Erythroblast (primary cell): Measurements from ENCODE around the gene HTR7.

Experiments
- GATA1 ChIP-seq: IDR thresholded peaks from 2 replicates; pipeline ENCODE4 v1.6.1; 2011; ENCODE audit warnings: low read depth, mild to moderate bottlenecking, control low read depth, low read length, moderate library complexity
- POLR2A ChIP-seq: IDR thresholded peaks from 2 replicates; pipeline ENCODE4 v1.6.1; 2011; ENCODE audit warnings: mild to moderate bottlenecking, low read length

DNA sequence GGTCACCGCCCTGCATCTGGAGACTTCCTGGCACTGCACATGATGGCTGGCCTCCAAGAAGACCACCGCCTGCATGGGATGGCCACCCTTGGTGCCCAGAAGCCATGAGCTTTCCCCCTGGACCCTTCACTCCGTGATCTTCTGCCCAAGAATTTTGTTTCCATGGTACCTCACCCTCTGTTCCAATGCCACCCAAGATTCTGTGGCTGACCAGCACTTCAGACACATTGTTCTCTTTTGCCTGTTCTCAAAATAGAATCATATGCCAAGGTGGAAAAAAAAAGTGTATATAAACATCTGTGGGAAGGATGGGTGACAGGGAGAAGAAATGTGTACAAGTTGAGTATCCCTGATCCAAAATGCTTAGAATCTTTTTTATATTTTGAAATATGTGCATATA, 12.1 kb downstream of the HTR7 start:
- TF ChIP-seq GATA1 (no peak), POLR2A (no peak)
